ENCODE results near the gene NPPB.

NPPB gene

GRCh38 chr1:11881749-11882441 lies 23.1 kb upstream of the NPPB start:
- H3K27me3 ChIP-seq (ENCODE audit: control insufficient read depth in 1 of 2, insufficient read depth in 2 of 2, low read length in 2 of 2) = peaks cover 0 to 6% of the 10 kb centered on the region in 2 donors
- H3K9me3 ChIP-seq (ENCODE audit: control insufficient read depth in 1 of 2, low read length in 2 of 2) = no peaks in the 10 kb centered on the region
- H3K27ac ChIP-seq (ENCODE audit: low read depth, low read length) = no peak overlapping the region
- no peak overlapping the region for H3K9ac ChIP-seq (ENCODE audit: low read depth in 1 of 2, low read length in 2 of 2)
- no peak overlapping the region for H3K4me3 ChIP-seq (ENCODE audit: low read depth in 1 of 2, low read length in 2 of 2)
- peaks cover 7% of the 10 kb centered on the region in 2 donors for H3K4me1 ChIP-seq (ENCODE audit: control insufficient read depth in 1 of 2, insufficient read depth in 2 of 2, low read length in 2 of 2)
- H3K36me3 ChIP-seq (ENCODE audit: control insufficient read depth in 1 of 2, insufficient read depth in 2 of 2, low read length in 2 of 2) = no peaks in the 10 kb centered on the region

- Histone ChIP-seq H3K9me3 (ENCODE audit: control insufficient read depth in 1 of 2, low read length in 2 of 2) (no peaks in the 10 kb centered on the region), H3K9ac (ENCODE audit: low read depth in 1 of 2, low read length in 2 of 2) (no peak overlapping the region), H3K36me3 (ENCODE audit: control insufficient read depth in 1 of 2, insufficient read depth in 2 of 2, low read length in 2 of 2) (no peaks in the 10 kb centered on the region), H3K4me1 (ENCODE audit: control insufficient read depth in 1 of 2, insufficient read depth in 2 of 2, low read length in 2 of 2) (peaks cover 7% of the 10 kb centered on the region in 2 donors), H3K27me3 (ENCODE audit: control insufficient read depth in 1 of 2, insufficient read depth in 2 of 2, low read length in 2 of 2) (peaks cover 0 to 6% of the 10 kb centered on the region in 2 donors), H3K4me3 (ENCODE audit: low read depth in 1 of 2, low read length in 2 of 2) (no peak overlapping the region), H3K27ac (ENCODE audit: low read depth, low read length) (no peak overlapping the region)
These were observed 22.4 kb upstream of the NPPB start for GRCh38 chr1:11880911-11881748.

GRCh38 chr1:11880181-11880575 lies 21.4 kb upstream of the NPPB start:
- peaks cover 7% of the 10 kb centered on the region in 2 donors for H3K4me1 ChIP-seq (ENCODE audit: control insufficient read depth in 1 of 2, insufficient read depth in 2 of 2, low read length in 2 of 2)
- no peak overlapping the region for H3K9ac ChIP-seq (ENCODE audit: low read depth in 1 of 2, low read length in 2 of 2)
- no peaks in the 10 kb centered on the region for H3K36me3 ChIP-seq (ENCODE audit: control insufficient read depth in 1 of 2, insufficient read depth in 2 of 2, low read length in 2 of 2)
- H3K4me3 ChIP-seq (ENCODE audit: low read depth in 1 of 2, low read length in 2 of 2) = no peak overlapping the region
- H3K27ac ChIP-seq (ENCODE audit: low read depth, low read length) = no peak overlapping the region
- peaks cover 0 to 6% of the 10 kb centered on the region in 2 donors for H3K27me3 ChIP-seq (ENCODE audit: control insufficient read depth in 1 of 2, insufficient read depth in 2 of 2, low read length in 2 of 2)
- no peaks in the 10 kb centered on the region for H3K9me3 ChIP-seq (ENCODE audit: control insufficient read depth in 1 of 2, low read length in 2 of 2)

- Histone ChIP-seq H3K4me3 (ENCODE audit: low read depth in 1 of 2, low read length in 2 of 2) (no peak overlapping the region), H3K4me1 (ENCODE audit: control insufficient read depth in 1 of 2, insufficient read depth in 2 of 2, low read length in 2 of 2) (peaks cover 7% of the 10 kb centered on the region in 2 donors), H3K9ac (ENCODE audit: low read depth in 1 of 2, low read length in 2 of 2) (no peak overlapping the region), H3K9me3 (ENCODE audit: control insufficient read depth in 1 of 2, low read length in 2 of 2) (no peaks in the 10 kb centered on the region), H3K27me3 (ENCODE audit: control insufficient read depth in 1 of 2, insufficient read depth in 2 of 2, low read length in 2 of 2) (peaks cover 0 to 6% of the 10 kb centered on the region in 2 donors), H3K27ac (ENCODE audit: low read depth, low read length) (no peak overlapping the region), H3K36me3 (ENCODE audit: control insufficient read depth in 1 of 2, insufficient read depth in 2 of 2, low read length in 2 of 2) (no peaks in the 10 kb centered on the region)
These were observed 20.8 kb upstream of the NPPB start for GRCh38 chr1:11879311-11880180.

GRCh38 chr1:11878891-11879190 lies 20.1 kb upstream of the NPPB start:
- no peak overlapping the region for H3K9ac ChIP-seq (ENCODE audit: low read depth in 1 of 2, low read length in 2 of 2)
- peaks cover 7% of the 10 kb centered on the region in 2 donors for H3K4me1 ChIP-seq (ENCODE audit: control insufficient read depth in 1 of 2, insufficient read depth in 2 of 2, low read length in 2 of 2)
- H3K27ac ChIP-seq (ENCODE audit: low read depth, low read length) = no peak overlapping the region
- H3K4me3 ChIP-seq (ENCODE audit: low read depth in 1 of 2, low read length in 2 of 2) = no peak overlapping the region
- H3K9me3 ChIP-seq (ENCODE audit: control insufficient read depth in 1 of 2, low read length in 2 of 2) = no peaks in the 10 kb centered on the region
- H3K36me3 ChIP-seq (ENCODE audit: control insufficient read depth in 1 of 2, insufficient read depth in 2 of 2, low read length in 2 of 2) = no peaks in the 10 kb centered on the region
- H3K27me3 ChIP-seq (ENCODE audit: control insufficient read depth in 1 of 2, insufficient read depth in 2 of 2, low read length in 2 of 2) = peaks cover 0 to 6% of the 10 kb centered on the region in 2 donors

GRCh38 chr1:11878081-11878890 lies 19.5 kb upstream of the NPPB start:
- no peaks in the 10 kb centered on the region for H3K36me3 ChIP-seq (ENCODE audit: control insufficient read depth in 1 of 2, insufficient read depth in 2 of 2, low read length in 2 of 2)

GRCh38 chr1:11877074-11877473 lies 18.3 kb upstream of the NPPB start:
- Histone ChIP-seq H3K27ac (ENCODE audit: low read depth, low read length) (no peak overlapping the region), H3K36me3 (ENCODE audit: control insufficient read depth in 1 of 2, insufficient read depth in 2 of 2, low read length in 2 of 2) (no peaks in the 10 kb centered on the region), H3K4me1 (ENCODE audit: control insufficient read depth in 1 of 2, insufficient read depth in 2 of 2, low read length in 2 of 2) (no peaks in the 10 kb centered on the region), H3K9ac (ENCODE audit: low read depth in 1 of 2, low read length in 2 of 2) (no peak overlapping the region), H3K4me3 (ENCODE audit: low read depth in 1 of 2, low read length in 2 of 2) (no peak overlapping the region), H3K9me3 (ENCODE audit: control insufficient read depth in 1 of 2, low read length in 2 of 2) (no peaks in the 10 kb centered on the region), H3K27me3 (ENCODE audit: control insufficient read depth in 1 of 2, insufficient read depth in 2 of 2, low read length in 2 of 2) (peaks cover 0 to 6% of the 10 kb centered on the region in 2 donors)

More at GRCh38 chr1:11878081-11878890, 19.5 kb upstream of the NPPB start:
- H3K27me3 ChIP-seq (ENCODE audit: control insufficient read depth in 1 of 2, insufficient read depth in 2 of 2, low read length in 2 of 2) = peaks cover 0 to 6% of the 10 kb centered on the region in 2 donors
- H3K27ac ChIP-seq (ENCODE audit: low read depth, low read length) = no peak overlapping the region
- peaks cover 7% of the 10 kb centered on the region in 2 donors for H3K4me1 ChIP-seq (ENCODE audit: control insufficient read depth in 1 of 2, insufficient read depth in 2 of 2, low read length in 2 of 2)
- no peak overlapping the region for H3K4me3 ChIP-seq (ENCODE audit: low read depth in 1 of 2, low read length in 2 of 2)
- no peaks in the 10 kb centered on the region for H3K9me3 ChIP-seq (ENCODE audit: control insufficient read depth in 1 of 2, low read length in 2 of 2)
- H3K9ac ChIP-seq (ENCODE audit: low read depth in 1 of 2, low read length in 2 of 2) = no peak overlapping the region

- H3K4me3 ChIP-seq (ENCODE audit: low read depth in 1 of 2, low read length in 2 of 2) = no peak overlapping the region
- H3K4me1 ChIP-seq (ENCODE audit: control insufficient read depth in 1 of 2, insufficient read depth in 2 of 2, low read length in 2 of 2) = no peaks in the 10 kb centered on the region
- no peak overlapping the region for H3K9ac ChIP-seq (ENCODE audit: low read depth in 1 of 2, low read length in 2 of 2)
- no peaks in the 10 kb centered on the region for H3K9me3 ChIP-seq (ENCODE audit: control insufficient read depth in 1 of 2, low read length in 2 of 2)
- no peaks in the 10 kb centered on the region for H3K36me3 ChIP-seq (ENCODE audit: control insufficient read depth in 1 of 2, insufficient read depth in 2 of 2, low read length in 2 of 2)
- H3K27me3 ChIP-seq (ENCODE audit: control insufficient read depth in 1 of 2, insufficient read depth in 2 of 2, low read length in 2 of 2) = peaks cover 0 to 6% of the 10 kb centered on the region in 2 donors
- no peak overlapping the region for H3K27ac ChIP-seq (ENCODE audit: low read depth, low read length)
These were observed 16.3 kb upstream of the NPPB start for GRCh38 chr1:11875094-11875493.

- Histone ChIP-seq H3K4me1 (ENCODE audit: control insufficient read depth in 1 of 2, insufficient read depth in 2 of 2, low read length in 2 of 2) (no peaks in the 10 kb centered on the region), H3K27me3 (ENCODE audit: control insufficient read depth in 1 of 2, insufficient read depth in 2 of 2, low read length in 2 of 2) (peaks cover 0 to 8% of the 10 kb centered on the region in 2 donors), H3K9ac (ENCODE audit: low read depth in 1 of 2, low read length in 2 of 2) (no peak overlapping the region), H3K9me3 (ENCODE audit: control insufficient read depth in 1 of 2, low read length in 2 of 2) (no peaks in the 10 kb centered on the region), H3K4me3 (ENCODE audit: low read depth in 1 of 2, low read length in 2 of 2) (no peak overlapping the region), H3K36me3 (ENCODE audit: control insufficient read depth in 1 of 2, insufficient read depth in 2 of 2, low read length in 2 of 2) (no peaks in the 10 kb centered on the region), H3K27ac (ENCODE audit: low read depth, low read length) (no peak overlapping the region)
These were observed 15.9 kb upstream of the NPPB start for GRCh38 chr1:11874624-11875023.
